HG02970 (cell line): ENCODE data around the gene PCDHB7.
"Not testable (repeated sequence)": the region's sequence is repeated elsewhere in the genome, so short reads cannot be mapped to it uniquely, and the experiment has no call there.

Experiments
- ATAC-seq: cut with Tn5 transposase; IDR thresholded peaks from one replicate; pipeline ENCODE4 v1.9.1; 2021; ENCODE audit warnings: mild to moderate bottlenecking, moderate library complexity, moderate number of reproducible peaks; ENCODE audit not compliant: unreplicated experiment, low FRiP score

PCDHB7 gene

DNA sequence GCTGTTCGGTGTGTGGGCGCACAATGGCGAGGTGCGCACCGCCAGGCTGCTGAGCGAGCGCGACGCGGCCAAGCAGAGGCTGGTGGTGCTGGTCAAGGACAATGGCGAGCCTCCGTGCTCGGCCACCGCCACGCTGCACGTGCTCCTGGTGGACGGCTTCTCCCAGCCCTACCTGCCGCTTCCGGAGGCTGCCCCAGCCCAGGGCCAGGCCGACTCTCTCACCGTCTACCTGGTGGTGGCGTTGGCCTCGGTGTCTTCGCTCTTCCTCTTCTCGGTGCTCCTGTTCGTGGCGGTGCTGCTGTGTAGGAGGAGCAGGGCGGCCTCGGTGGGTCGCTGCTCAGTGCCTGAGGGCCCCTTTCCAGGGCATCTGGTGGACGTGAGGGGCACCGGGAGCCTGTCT, 7.4 kb downstream of the PCDHB7 start:
- not testable (repeated sequence) for ATAC-seq

- ATAC-seq, result no peak
Observed at GRCh38 chr5:141180313-141180712, 7.9 kb downstream of the PCDHB7 start.

DNA sequence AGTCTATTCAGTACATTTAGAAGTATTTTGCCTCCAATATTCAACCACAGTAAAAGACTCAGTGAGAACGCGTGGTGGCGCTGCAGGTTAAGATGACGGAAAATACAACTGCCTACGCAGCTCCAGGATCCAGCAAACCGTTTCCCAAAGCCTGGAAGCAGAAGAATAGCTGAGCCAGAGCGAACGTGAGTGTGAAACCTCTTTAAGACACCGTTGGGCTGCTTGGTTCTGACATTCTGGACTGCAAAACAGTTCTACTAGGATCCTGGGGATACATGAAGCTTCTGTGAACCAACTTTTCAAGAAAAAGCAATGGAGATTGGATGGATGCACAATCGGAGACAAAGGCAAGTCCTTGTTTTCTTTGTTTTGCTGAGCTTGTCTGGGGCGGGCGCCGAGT, 9.8 kb downstream of the PCDHB7 start, which contains the start of gene PCDHB16:
Gene PCDHB16 (plus strand): TSS at position 140 of the 400 bp plus-strand sequence. CDS start 173 bp downstream, at position 313.
- ATAC-seq, result no peak

- ATAC-seq, result not testable (repeated sequence)
Observed at GRCh38 chr5:141184117-141184855, 11.8 kb downstream of the PCDHB7 start.

DNA sequence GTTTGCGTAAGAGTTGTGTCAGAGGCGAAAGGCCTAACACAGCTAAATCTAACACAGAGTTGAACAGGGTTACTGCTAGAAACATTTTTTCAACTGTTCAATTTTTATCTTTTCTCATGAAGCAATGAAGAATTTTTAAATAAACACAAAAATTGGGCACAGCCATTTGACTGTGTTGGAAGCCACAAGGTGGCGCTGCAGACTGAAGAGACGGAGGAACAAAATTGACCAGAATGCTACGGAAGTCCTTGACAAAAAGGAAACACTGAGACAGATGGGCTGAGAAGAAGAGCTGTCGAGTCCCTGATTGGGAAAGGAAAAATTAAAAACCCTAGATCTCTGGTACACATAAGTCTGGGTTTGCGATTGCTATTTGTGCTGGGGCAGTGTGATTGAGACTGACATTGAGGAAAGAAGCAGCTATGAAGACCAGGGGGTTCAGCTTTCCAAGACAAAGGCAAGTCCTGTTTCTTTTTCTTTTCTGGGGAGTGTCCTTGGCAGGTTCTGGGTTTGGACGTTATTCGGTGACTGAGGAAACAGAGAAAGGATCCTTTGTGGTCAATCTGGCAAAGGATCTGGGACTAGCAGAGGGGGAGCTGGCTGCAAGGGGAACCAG, 14.6 kb downstream of the PCDHB7 start, which contains the start of gene PCDHB9:
Gene PCDHB9 (plus strand): TSS at position 265 of the 616 bp plus-strand sequence. CDS start 158 bp downstream, at position 423.
- ATAC-seq, result no peak

DNA sequence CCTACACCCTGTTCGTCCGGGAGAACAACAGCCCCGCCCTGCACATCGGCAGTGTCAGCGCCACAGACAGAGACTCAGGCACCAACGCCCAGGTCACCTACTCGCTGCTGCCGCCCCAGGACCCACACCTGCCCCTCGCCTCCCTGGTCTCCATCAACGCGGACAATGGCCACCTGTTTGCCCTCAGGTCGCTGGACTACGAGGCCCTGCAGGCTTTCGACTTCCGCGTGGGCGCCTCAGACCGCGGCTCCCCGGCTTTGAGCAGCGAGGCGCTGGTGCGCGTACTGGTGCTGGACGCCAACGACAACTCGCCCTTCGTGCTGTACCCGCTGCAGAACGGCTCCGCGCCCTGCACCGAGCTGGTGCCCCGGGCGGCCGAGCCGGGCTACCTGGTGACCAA, 16.2 kb downstream of the PCDHB7 start:
- ATAC-seq, result not testable (repeated sequence)

- not testable (repeated sequence) for ATAC-seq
Observed at GRCh38 chr5:141189131-141189530, 16.7 kb downstream of the PCDHB7 start.

DNA sequence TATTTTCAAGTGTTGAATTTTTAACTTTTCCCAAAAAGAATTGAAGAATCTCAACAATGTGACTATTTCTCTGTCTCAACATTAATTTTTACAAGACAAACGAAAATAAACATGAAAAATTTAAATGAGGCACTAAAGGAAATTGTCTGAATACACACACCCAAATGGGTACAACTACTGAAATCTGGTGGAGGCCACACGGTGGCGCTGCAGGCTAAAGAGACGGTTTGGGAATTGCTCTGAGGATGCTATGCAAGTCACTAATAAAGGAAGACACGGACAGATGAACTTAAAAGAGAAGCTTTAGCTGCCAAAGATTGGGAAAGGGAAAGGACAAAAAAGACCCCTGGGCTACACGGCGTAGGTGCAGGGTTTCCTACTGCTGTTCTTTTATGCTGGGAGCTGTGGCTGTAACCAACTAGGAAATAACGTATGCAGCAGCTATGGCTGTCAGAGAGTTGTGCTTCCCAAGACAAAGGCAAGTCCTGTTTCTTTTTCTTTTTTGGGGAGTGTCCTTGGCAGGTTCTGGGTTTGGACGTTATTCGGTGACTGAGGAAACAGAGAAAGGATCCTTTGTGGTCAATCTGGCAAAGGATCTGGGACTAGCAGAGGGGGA, 19.8 kb downstream of the PCDHB7 start, which contains the start of gene PCDHB10:
Gene PCDHB10 (plus strand): TSS at position 244 of the 616 bp plus-strand sequence. CDS start 200 bp downstream, at position 444.
- no peak for ATAC-seq

DNA sequence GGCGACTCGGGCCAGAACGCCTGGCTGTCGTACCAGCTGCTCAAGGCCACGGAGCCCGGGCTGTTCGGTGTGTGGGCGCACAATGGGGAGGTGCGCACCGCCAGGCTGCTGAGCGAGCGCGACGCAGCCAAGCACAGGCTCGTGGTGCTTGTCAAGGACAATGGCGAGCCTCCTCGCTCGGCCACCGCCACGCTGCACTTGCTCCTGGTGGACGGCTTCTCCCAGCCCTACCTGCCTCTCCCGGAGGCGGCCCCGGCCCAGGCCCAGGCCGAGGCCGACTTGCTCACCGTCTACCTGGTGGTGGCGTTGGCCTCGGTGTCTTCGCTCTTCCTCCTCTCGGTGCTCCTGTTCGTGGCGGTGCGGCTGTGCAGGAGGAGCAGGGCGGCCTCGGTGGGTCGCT, 21.9 kb downstream of the PCDHB7 start:
- not testable (repeated sequence) for ATAC-seq

GRCh38 chr5:141196363-141196762, 23.9 kb downstream of the PCDHB7 start:
- no peak for ATAC-seq

DNA sequence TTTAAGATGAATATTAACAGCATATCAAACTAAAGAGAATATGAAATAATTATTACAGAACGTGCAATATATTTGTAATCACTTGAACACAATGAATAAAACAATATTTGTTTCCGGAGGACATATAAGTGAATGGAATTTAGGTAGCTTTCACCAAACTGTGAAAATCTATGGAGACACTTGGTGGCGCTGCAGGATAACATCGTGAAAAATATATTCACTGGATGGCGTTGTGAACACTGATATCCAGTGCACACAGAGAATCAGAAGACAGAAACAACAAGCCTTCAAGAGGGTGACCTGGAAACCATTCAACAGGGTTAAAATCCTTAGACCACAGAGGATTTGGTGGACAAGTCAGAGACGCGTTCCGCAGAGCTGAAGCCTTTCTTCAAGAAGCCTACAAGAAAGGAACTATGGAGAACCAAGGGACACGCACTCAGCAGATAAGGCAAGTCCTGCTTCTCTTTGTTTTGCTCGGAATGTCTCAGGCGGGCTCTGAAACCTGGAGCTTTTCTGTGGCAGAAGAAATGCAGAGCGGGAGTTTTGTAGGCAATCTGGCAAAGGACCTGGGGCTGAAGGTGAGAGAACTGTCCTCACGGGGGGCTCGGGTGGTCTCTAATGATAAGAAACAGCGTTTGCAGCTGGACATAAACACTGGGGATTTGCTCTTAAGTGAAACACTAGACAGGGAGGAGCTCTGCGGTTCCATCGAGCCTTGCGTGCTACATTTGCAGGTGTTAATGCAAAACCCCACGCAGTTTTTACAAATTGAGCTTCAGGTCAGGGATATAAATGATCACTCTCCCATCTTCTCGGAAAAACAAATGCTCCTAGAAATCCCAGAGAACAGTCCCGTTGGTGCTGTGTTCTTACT, 27.2 kb downstream of the PCDHB7 start, which contains the start of gene PCDHB11:
Gene PCDHB11 (plus strand): TSS at position 269 of the 877 bp plus-strand sequence. CDS start 148 bp downstream, at position 417.
- no peak for ATAC-seq

- not testable (repeated sequence) for ATAC-seq
Observed at GRCh38 chr5:141201126-141201525, 28.7 kb downstream of the PCDHB7 start.

DNA sequence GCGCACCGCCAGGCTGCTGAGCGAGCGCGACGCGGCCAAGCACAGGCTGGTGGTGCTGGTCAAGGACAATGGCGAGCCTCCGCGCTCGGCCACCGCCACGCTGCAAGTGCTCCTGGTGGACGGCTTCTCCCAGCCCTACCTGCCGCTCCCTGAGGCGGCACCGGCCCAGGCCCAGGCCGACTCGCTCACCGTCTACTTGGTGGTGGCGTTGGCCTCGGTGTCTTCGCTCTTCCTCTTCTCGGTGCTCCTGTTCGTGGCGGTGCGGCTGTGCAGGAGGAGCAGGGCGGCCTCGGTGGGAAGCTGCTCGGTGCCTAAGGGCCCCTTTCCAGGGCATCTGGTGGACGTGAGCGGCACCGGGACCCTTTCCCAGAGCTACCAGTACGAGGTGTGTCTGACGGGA, 29.2 kb downstream of the PCDHB7 start:
- ATAC-seq, result not testable (repeated sequence)

GRCh38 chr5:141208478-141208877, 36.0 kb downstream of the PCDHB7 start, which contains the start of gene PCDHB12:
Gene PCDHB12 (plus strand): TSS chr5:141208719. CDS start chr5:141208908, 189 bp downstream.
- no peak for ATAC-seq

DNA sequence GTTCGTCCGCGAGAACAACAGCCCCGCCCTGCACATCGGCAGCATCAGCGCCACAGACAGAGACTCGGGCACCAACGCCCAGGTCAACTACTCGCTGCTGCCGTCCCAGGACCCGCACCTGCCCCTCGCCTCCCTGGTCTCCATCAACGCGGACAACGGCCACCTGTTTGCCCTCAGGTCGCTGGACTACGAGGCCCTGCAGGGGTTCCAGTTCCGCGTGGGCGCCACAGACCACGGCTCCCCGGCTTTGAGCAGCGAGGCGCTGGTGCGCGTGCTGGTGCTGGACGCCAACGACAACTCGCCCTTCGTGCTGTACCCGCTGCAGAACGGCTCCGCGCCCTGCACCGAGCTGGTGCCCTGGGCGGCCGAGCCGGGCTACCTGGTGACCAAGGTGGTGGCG, 37.8 kb downstream of the PCDHB7 start:
- not testable (repeated sequence) for ATAC-seq

- ATAC-seq, result not testable (repeated sequence)
Observed at GRCh38 chr5:141210849-141211248, 38.4 kb downstream of the PCDHB7 start.

DNA sequence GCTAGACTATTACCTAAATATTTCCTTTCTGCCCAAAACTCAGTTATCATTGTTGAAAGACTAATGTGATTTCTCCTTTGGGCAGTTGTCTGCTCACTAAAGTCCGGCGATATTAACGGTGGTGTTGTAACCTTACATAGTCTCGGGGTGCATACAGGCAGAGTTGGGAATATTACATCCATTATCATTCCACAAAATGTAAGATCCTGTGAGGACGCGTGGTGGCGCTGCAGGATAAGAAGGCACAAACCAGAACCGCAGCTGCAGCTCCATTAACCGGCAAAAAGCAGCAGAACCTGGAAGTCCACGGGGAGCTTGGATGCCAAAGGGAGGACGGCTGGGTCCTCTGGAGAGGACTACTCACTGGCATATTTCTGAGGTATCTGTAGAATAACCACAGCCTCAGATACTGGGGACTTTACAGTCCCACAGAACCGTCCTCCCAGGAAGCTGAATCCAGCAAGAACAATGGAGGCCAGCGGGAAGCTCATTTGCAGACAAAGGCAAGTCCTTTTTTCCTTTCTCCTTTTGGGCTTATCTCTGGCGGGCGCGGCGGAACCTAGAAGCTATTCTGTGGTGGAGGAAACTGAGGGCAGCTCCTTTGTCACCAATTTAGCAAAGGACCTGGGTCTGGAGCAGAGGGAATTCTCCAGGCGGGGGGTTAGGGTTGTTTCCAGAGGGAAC, 41.4 kb downstream of the PCDHB7 start, which contains the start of gene PCDHB13:
Gene PCDHB13 (plus strand): TSS at position 264 of the 684 bp plus-strand sequence. CDS start 205 bp downstream, at position 469.
- ATAC-seq, result not testable (repeated sequence)

DNA sequence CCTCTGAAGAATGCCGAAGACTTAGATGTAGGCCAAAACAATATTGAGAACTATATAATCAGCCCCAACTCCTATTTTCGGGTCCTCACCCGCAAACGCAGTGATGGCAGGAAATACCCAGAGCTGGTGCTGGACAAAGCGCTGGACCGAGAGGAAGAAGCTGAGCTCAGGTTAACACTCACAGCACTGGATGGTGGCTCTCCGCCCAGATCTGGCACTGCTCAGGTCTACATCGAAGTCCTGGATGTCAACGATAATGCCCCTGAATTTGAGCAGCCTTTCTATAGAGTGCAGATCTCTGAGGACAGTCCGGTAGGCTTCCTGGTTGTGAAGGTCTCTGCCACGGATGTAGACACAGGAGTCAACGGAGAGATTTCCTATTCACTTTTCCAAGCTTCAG, 42.1 kb downstream of the PCDHB7 start:
- ATAC-seq, result not testable (repeated sequence)

GRCh38 chr5:141215504-141215903, 43.1 kb downstream of the PCDHB7 start:
- not testable (repeated sequence) for ATAC-seq
